SK-N-MC (cell line): ENCODE measurements around the gene CFAP299.

Source experiments
- EZH2 ChIP-seq: fragments of 200-600 bp; sonication (generic); IDR thresholded peaks from one replicate; pipeline ENCODE4 v1.6.1; 2017; ENCODE audit warnings: antibody characterized with exemption
- POLR2AphosphoS5 ChIP-seq: IDR thresholded peaks from 2 replicates; pipeline ENCODE4 v1.6.1; 2012; ENCODE audit warnings: mild to moderate bottlenecking, low read depth, low read length, borderline replicate concordance

GRCh38 chr4:80360900-80361299, 25.4 kb downstream of the CFAP299 start:
- TF ChIP-seq POLR2AphosphoS5, result no peak
- no peak for TF ChIP-seq EZH2
